ENCODE results near the gene NELFE. TPM values are rescaled to one million over a fixed set of nuclear protein-coding genes. Genes with fewer than 3 reads are reported as not detected.

Gene NELFE
- total and polyA plus RNA-seq, 2 of the 13 experiments (the other 11 are each of a cell fraction or from before 2014, with no cell fraction given): 51.3 to 69.8 TPM

DNA sequence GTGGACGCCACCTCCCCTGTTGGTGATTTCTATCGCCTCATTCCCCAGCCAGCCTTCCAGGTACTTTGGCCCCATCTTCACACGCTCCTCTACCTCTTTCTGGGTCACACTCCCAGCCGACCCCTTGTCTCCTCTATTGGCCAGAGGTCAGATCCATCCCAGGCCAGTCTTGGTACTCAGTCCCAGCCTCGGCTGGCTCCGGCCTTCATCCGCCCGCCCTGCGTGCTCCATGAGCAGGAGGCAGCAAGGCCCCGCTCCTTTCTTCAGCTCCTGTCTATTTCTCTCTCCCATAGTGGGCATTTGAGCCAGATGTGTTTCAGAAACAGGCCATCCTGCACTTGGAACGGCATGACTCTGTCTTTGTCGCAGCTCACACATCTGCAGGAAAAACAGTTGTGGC is 2.8 kb upstream of the NELFE start (continued):
- no peak for TF ChIP-seq ZHX2 (IDR thresholded peaks at IDR 0.05; ENCODE audit: low read depth)
- TF ChIP-seq ZHX2 (CRISPR knock-in tag; IDR thresholded peaks at IDR 0.05; ENCODE audit: borderline replicate concordance): no peak
- TF ChIP-seq SOX5 (CRISPR knock-in tag; IDR thresholded peaks at IDR 0.05; ENCODE audit: borderline replicate concordance): no peak
- TF ChIP-seq SPEN (CRISPR knock-in tag; IDR thresholded peaks at IDR 0.05; ENCODE audit: low read depth): no peak
- no peak for TF ChIP-seq KDM6A (CRISPR knock-in tag; IDR thresholded peaks at IDR 0.05; ENCODE audit: low read depth)
- TF ChIP-seq, protein P1, sequence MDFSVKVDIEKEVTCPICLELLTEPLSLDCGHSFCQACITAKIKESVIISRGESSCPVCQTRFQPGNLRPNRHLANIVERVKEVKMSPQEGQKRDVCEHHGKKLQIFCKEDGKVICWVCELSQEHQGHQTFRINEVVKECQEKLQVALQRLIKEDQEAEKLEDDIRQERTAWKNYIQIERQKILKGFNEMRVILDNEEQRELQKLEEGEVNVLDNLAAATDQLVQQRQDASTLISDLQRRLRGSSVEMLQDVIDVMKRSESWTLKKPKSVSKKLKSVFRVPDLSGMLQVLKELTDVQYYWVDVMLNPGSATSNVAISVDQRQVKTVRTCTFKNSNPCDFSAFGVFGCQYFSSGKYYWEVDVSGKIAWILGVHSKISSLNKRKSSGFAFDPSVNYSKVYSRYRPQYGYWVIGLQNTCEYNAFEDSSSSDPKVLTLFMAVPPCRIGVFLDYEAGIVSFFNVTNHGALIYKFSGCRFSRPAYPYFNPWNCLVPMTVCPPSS (IDR thresholded peaks at IDR 0.05): no peak
- TF ChIP-seq REXO4 (CRISPR knock-in tag; IDR thresholded peaks at IDR 0.05; ENCODE audit: borderline replicate concordance): no peak
